ENCODE results near the gene EFL1. TPM values are rescaled to one million over a fixed set of nuclear protein-coding genes. Genes with fewer than 3 reads are reported as not detected.
A peak's percentile ranks its signal among the peaks of the same experiment; 100 is the strongest.
"Not testable (repeated sequence)": the region's sequence is repeated elsewhere in the genome, so short reads cannot be mapped to it uniquely, and the experiment has no call there.

EFL1 gene
- total RNA-seq, 2 donors from 2014 or later, result 22.7 to 29.3 TPM

DNA sequence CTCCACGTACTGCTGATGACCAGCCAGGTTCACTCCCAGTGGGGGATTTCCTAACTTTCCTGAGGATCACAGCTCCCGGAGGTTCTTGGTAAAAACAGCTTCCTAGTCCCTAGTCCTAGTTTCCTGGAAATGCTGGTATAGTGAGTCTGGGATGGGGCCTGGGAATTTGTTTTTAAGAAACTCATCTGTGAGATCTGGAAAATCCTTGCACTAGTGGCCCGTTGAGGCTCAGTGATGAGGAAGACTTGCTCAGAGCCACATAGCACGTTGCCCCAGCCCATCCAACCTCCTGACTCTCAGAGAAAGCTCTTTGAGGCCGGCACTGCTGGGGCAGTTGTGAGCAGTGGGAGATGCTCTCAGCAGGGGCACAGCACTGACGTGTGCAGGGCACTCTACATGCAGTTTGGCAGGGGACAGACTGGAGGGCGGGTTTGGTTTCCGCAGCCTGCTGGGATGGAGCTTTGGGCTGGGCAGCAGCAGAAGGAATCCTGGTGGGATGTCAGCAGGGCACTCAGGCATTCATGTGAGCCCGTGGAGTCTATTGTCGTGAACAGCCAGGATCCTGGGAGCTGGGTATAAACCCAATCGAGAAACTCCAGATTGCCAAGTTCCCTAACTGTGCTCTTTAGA lies 31.6 kb upstream of the EFL1 start:
- Histone ChIP-seq H3K36me3 (no peaks in the 10 kb centered on the region), H3K27me3 (replicated peaks; ENCODE audit: insufficient read depth) (no peaks in the 10 kb centered on the region), H3K4me3 (no peak overlapping the region), H3K4me1 (replicated peaks) (no peaks in the 10 kb centered on the region), H3K27ac (no peak overlapping the region), H3K9me3 (no peaks in the 10 kb centered on the region)
- DNase-seq (ENCODE audit: low spot score), result no peak
- intact Hi-C loops (cut with DNase I), result no loop called here
- no peak for TF ChIP-seq POLR2A (IDR thresholded peaks at IDR 0.05)
- no peak for TF ChIP-seq POLR2AphosphoS5 (IDR thresholded peaks at IDR 0.05)
- TF ChIP-seq, protein P1, sequence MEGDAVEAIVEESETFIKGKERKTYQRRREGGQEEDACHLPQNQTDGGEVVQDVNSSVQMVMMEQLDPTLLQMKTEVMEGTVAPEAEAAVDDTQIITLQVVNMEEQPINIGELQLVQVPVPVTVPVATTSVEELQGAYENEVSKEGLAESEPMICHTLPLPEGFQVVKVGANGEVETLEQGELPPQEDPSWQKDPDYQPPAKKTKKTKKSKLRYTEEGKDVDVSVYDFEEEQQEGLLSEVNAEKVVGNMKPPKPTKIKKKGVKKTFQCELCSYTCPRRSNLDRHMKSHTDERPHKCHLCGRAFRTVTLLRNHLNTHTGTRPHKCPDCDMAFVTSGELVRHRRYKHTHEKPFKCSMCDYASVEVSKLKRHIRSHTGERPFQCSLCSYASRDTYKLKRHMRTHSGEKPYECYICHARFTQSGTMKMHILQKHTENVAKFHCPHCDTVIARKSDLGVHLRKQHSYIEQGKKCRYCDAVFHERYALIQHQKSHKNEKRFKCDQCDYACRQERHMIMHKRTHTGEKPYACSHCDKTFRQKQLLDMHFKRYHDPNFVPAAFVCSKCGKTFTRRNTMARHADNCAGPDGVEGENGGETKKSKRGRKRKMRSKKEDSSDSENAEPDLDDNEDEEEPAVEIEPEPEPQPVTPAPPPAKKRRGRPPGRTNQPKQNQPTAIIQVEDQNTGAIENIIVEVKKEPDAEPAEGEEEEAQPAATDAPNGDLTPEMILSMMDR (IDR thresholded peaks at IDR 0.05), result no peak
- 74% methylated on average over 11 of the region's 11 CpGs for WGBS

DNA sequence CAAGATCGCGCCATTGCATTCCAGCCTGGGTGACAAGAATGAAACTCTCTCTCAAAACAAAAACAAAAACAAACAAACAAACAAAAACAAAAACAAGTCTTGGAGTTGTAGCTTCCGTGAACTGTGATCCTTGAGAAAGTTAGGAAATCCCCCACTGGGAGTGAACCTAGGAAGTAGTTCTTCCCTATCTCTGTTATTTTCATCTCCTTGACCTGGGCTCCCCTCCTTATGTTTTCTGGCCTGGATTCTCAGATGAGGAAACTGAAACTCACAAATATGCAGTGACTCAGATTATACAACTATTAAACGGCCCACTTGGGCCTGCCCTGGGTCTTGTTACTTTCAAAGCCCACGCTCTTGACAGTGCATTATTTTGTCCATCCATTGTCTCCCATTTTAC lies 29.7 kb upstream of the EFL1 start:
- WGBS, result 92% methylated on average over 5 of the region's 5 CpGs
- H3K4me1 ChIP-seq (replicated peaks), result no peaks in the 10 kb centered on the region
- H3K4me3 ChIP-seq, result no peak overlapping the region
- no peaks in the 10 kb centered on the region for H3K9me3 ChIP-seq
- no peak overlapping the region for H3K27ac ChIP-seq
- H3K36me3 ChIP-seq, result no peaks in the 10 kb centered on the region
- H3K27me3 ChIP-seq (replicated peaks; ENCODE audit: insufficient read depth), result no peaks in the 10 kb centered on the region
- no peak for TF ChIP-seq POLR2A (IDR thresholded peaks at IDR 0.05)
- no peak for TF ChIP-seq POLR2AphosphoS5 (IDR thresholded peaks at IDR 0.05)
- TF ChIP-seq, protein P1 (IDR thresholded peaks at IDR 0.05), result no peak
- DNase-seq (ENCODE audit: low spot score), result no peak
- intact Hi-C loops (cut with DNase I), result no loop called here

DNA sequence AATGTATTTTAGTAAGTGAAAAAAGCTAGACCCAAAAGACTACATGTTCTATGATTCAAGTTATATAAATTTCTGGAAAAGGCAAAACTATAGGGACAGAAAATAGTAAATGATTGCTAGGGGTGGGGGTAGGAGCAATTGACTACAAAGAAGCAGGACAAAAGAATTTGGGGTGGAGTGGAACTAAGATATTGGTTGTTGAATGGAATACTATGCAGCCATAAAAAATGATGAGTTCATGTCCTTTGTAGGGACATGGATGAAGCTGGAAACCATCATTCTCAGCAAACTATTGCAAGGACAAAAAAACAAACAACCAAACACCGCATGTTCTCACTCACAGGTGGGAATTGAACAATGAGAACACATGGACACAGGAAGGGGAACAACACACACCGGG lies 25.7 kb upstream of the EFL1 start:
- H3K27ac ChIP-seq; H3K36me3 ChIP-seq; intact Hi-C loops (cut with DNase I); H3K9me3 ChIP-seq; DNase-seq (ENCODE audit: low spot score); H3K4me1 ChIP-seq (replicated peaks); H3K27me3 ChIP-seq (replicated peaks; ENCODE audit: insufficient read depth); H3K4me3 ChIP-seq: not testable (repeated sequence)
- WGBS, result 93% methylated on average over 2 of the region's 2 CpGs

DNA sequence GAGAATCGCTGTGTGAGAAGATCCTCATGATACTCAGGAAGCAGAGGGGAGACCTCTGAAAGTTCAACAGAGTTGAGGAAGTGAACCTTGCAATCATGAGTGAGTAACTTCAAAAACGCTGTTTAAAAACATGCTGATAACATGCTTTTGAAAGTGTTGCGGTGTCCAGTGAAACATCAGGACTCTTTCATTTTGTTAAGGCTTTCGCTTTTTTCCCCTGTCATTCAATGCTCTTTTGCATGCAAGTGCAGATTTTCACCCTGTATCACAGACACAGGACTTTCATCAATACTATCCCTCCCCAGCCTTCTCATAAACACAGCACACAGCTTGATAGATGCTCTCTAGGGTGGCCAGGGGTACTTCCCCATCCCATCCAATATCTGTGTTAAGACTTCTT lies 23.9 kb upstream of the EFL1 start:
- H3K36me3 ChIP-seq; H3K4me1 ChIP-seq (replicated peaks); H3K4me3 ChIP-seq; H3K27me3 ChIP-seq (replicated peaks; ENCODE audit: insufficient read depth); intact Hi-C loops (cut with DNase I); DNase-seq (ENCODE audit: low spot score); H3K9me3 ChIP-seq; H3K27ac ChIP-seq: not testable (repeated sequence)
- 82% methylated on average over 4 of the region's 4 CpGs for WGBS

DNA sequence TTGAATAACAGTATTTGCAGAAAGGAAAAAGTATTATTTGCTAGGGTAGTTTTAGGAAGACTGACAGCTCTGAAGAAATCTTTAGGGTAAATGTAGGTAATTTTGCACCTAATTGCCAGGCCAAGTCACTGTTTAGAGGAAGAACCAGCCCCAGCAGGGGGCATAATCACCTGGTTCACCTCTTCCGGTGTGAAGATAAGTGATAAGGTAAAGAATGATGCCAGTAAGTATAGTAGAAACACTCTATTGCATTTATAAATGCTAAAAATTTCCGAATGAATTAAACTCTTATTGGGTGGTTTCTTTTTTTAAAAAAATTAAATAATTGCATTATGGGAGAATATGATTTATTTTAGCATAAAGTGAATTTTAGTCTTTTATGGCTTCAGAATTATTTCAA lies 21.8 kb upstream of the EFL1 start:
- H3K4me1 ChIP-seq (replicated peaks); H3K27me3 ChIP-seq (replicated peaks; ENCODE audit: insufficient read depth); H3K9me3 ChIP-seq; intact Hi-C loops (cut with DNase I); H3K4me3 ChIP-seq; DNase-seq (ENCODE audit: low spot score); H3K36me3 ChIP-seq; H3K27ac ChIP-seq: not testable (repeated sequence)
- WGBS, result 76% methylated on average over 2 of the region's 2 CpGs

DNA sequence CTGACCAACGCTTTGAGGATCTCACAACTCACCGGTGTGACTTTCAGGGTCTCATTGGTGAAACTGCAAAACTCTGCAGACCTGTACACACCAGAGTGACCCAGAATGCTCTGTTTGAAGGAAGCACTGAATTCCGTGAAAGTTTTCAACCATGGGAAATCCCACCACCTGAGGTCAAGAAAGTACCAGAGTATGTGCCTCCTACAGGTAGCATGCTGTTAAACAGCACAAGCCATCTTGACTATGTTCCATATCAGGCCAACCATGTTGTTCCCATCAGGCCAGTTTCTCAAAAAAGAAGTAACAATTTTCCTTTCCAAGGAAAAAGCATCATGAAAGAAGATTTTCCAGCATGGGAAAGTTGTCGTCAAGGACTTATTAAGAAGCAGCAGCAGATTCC lies 19.9 kb upstream of the EFL1 start:
- DNase-seq (ENCODE audit: low spot score); H3K9me3 ChIP-seq; H3K27me3 ChIP-seq (replicated peaks; ENCODE audit: insufficient read depth); intact Hi-C loops (cut with DNase I); H3K4me1 ChIP-seq (replicated peaks); H3K36me3 ChIP-seq; H3K4me3 ChIP-seq; H3K27ac ChIP-seq: not testable (repeated sequence)
- WGBS, result 90% methylated on average over 4 of the region's 4 CpGs

DNA sequence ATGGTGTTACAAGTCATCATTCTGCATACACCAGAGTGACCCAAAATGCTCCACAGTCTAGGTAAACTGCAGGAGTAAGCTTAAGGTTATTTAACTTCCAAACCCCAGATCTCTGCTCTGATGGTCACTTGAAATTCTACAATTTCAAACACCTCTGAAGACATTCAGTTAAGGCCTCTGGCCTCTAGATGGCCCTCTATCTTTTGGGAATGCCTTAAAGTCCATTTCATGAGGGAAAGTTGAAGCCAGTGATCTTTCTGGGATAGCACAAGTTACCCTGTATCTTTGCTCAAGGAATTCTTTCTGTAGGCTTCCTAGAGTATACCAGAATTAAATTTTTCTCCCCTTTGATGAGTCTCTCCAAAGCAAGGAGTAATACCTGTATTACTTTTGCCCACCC lies 18.7 kb upstream of the EFL1 start:
- H3K4me3 ChIP-seq; H3K4me1 ChIP-seq (replicated peaks); DNase-seq (ENCODE audit: low spot score); H3K27me3 ChIP-seq (replicated peaks; ENCODE audit: insufficient read depth); intact Hi-C loops (cut with DNase I); H3K9me3 ChIP-seq; H3K36me3 ChIP-seq; H3K27ac ChIP-seq: not testable (repeated sequence)
- TF ChIP-seq, protein P1 (IDR thresholded peaks at IDR 0.05), result peak in 1 of 4 experiments; percentile 32
